GM12865 (cell line): ENCODE measurements around the gene CDC42BPB.

ENCODE experiments used
- DNase-seq: peaks from one replicate; pipeline ENCODE4 v3.0.0; 2010; ENCODE audit warnings: low read depth
- H3K4me3 ChIP-seq: 2 replicates; pipeline ENCODE4 v1.5.1; 2011; ENCODE audit warnings: mild to moderate bottlenecking, low read depth, low read length, control low read depth
- TF ChIP-seq, protein P1 (sequence below): IDR thresholded peaks from 2 replicates; pipeline ENCODE4 v1.5.1; 2011; ENCODE audit warnings: low read length, control low read depth, low read depth, inconsistent platforms; ENCODE audit not compliant: insufficient read depth; ENCODE audit errors: missing control alignments

CDC42BPB gene

DNA sequence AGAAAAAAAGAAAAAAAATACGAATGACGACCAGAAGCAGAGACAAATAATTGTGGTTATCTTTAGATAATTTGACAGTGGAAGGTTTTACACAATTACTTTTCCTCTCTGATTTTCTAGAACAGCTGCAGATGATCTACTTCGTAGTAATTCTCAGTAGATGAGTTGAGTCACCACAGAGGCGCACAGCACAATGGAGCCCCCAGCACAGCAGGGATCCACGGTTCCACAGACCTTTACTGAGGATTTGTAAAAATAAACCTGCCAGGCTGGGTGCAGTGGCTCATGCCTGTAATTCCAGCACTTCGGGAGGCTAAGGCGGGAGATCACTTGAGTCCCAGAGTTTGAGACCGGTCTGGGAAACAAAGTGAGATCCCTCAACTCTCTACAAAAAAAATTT lies 105.5 kb downstream of the CDC42BPB start:
- TF ChIP-seq, protein P1, sequence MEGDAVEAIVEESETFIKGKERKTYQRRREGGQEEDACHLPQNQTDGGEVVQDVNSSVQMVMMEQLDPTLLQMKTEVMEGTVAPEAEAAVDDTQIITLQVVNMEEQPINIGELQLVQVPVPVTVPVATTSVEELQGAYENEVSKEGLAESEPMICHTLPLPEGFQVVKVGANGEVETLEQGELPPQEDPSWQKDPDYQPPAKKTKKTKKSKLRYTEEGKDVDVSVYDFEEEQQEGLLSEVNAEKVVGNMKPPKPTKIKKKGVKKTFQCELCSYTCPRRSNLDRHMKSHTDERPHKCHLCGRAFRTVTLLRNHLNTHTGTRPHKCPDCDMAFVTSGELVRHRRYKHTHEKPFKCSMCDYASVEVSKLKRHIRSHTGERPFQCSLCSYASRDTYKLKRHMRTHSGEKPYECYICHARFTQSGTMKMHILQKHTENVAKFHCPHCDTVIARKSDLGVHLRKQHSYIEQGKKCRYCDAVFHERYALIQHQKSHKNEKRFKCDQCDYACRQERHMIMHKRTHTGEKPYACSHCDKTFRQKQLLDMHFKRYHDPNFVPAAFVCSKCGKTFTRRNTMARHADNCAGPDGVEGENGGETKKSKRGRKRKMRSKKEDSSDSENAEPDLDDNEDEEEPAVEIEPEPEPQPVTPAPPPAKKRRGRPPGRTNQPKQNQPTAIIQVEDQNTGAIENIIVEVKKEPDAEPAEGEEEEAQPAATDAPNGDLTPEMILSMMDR: no peak
- DNase-seq: no peak
- no peak overlapping the region for H3K4me3 ChIP-seq

GRCh38 chr14:102951034-102951433 lies 106.3 kb downstream of the CDC42BPB start:
- no peak for DNase-seq
- TF ChIP-seq, protein P1: no peak
- H3K4me3 ChIP-seq: no peak overlapping the region

DNA sequence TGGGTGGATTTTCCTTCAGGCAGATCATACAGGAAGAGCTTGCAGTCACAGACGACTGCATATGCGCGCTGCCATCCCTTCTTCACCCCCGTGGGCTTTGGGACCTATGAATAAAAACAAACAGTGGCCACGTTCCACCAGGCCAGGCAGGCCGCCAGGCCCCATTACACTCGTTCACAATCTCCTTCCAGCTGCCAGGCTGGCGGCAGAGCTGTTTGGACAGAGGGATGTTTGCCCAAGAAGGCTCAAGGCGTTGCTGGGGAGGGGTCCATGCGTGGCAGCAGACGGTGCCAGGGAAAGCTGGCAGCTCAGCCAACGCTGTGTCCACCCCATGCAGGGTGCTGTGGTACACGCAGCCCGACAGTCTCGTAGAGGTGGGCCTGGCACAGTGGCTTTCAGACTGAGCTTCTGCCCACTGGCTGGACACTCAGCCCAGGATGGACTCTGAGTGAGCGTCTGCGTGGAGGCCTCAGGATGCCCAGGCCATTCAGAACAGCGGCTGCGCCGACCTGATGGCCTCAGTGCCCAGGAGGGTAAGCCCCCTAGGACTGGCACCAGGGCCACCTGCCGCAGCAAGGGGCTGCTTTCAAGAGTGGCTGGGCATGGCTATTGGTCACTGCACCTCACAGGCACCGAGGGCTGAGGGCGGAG lies 107.4 kb downstream of the CDC42BPB start:
- TF ChIP-seq, protein P1: no peak
- DNase-seq: no peak
- no peak overlapping the region for H3K4me3 ChIP-seq

DNA sequence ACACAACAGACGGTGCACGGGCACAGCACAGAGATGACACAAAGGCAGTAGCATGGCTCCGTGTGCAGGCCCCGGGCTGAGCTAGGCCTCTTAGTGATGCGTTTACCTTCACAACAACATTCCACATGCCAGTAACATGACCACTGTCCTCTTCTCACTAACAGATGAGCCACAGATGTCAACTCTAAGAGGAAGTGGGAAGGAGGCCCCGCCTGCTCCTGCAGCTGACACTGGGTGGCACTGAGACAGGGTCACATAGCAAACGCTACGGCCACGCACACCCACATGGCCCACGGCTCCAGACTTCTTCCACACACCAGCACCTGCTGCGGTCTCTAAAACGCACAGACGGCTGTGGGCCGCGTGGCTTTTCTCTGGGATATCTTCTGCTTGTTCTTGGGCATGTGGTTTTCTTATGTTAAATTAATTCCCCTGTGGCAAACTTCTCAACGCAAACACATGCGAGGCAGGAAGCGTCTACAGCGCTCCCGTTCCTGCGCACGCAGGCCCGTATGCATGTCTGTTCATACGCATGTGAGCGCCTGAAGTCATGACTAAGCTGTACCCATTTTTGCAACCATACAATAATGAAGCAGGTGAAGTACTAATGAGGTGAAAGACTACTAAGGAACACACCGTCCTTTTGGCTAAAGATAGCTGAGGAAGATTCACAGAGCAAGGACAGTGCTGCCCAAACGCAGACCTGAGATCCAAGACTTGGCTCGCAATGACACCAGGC lies 108.1 kb downstream of the CDC42BPB start:
- DNase-seq: no peak
- TF ChIP-seq, protein P1: no peak

GRCh38 chr14:102948698-102949061 lies 108.7 kb downstream of the CDC42BPB start:
- H3K4me3 ChIP-seq: no peak overlapping the region
- DNase-seq: no peak
- TF ChIP-seq, protein P1: no peak

More for the DNA sequence above, 108.1 kb downstream of the CDC42BPB start:
- H3K4me3 ChIP-seq: no peak overlapping the region

DNA sequence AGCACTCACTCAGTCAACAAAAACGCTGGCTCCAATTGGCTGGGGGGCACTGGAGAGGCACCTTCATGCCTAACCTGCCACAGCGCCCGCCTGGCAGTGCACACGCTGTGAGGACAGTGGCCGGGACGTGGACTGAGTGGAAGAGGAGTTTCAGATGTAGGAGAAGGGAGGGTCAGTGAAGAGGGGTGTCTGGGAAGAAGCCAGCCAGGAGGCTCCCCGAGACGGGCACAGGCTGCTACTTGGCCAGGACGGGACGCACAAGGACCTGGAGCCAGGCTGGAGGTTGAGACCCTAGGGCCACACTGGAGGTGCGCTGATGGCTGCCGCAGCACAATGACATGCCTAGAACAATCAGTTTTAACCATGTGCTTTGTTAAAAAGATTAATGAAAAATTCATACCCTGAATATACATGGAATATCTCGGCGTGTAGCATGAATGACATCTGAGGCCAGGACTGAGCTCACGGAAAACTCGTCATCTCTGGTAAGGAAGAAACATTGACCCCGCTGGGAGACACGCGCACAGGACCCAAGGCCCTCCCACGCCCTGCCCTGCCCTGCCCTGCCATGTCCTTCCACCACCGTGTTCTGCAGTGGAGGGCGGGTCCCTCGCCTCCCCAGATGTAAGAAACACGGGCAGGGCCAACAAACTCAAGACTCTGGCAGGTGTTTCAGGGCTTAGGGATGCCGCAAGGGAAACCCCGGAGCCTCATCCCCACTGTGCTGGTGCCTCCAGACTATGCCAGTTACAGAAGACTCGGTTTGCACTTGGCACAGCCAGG lies 109.8 kb downstream of the CDC42BPB start:
- no peak overlapping the region for H3K4me3 ChIP-seq
- TF ChIP-seq, protein P1: no peak
- DNase-seq: no peak
